ENCODE data around the gene ZBTB1.

DNA sequence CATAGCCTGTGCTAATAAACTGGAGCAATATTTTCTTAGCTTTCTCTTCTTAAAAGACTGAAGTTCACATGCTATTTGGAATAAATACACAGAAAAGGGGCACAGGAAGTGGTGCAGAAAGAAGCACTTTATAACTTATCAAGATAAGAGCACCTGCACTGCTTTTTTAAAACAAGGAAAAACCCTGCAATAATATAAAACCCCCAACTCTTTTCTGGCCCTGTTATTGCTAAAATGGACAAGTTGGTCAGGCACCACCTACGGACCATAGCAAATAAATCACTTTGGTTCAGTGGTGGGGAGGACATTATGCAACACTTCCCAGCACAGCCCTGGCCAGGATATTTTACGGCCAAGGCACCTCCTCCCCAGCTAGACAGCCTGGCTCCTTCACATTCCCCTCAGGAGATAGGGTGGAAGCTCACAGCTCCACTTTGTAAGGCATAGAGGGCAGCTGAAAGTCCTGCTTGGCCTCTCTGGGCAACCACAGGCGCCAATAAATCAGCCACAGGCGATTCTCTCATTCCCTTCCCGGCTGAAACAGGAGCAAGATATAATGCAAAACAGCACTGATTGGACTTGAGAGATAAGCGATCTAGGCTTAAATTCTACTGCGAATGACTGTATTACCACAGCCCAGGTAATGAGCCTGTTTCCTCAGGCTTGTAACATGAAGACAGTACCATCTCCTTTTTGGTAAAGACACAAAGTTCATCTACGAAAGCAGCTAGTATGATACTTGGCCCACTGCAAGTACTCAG is 3.0 kb upstream of the ZBTB1 start:
- TF ChIP-seq, protein P1, sequence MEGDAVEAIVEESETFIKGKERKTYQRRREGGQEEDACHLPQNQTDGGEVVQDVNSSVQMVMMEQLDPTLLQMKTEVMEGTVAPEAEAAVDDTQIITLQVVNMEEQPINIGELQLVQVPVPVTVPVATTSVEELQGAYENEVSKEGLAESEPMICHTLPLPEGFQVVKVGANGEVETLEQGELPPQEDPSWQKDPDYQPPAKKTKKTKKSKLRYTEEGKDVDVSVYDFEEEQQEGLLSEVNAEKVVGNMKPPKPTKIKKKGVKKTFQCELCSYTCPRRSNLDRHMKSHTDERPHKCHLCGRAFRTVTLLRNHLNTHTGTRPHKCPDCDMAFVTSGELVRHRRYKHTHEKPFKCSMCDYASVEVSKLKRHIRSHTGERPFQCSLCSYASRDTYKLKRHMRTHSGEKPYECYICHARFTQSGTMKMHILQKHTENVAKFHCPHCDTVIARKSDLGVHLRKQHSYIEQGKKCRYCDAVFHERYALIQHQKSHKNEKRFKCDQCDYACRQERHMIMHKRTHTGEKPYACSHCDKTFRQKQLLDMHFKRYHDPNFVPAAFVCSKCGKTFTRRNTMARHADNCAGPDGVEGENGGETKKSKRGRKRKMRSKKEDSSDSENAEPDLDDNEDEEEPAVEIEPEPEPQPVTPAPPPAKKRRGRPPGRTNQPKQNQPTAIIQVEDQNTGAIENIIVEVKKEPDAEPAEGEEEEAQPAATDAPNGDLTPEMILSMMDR (conservative IDR thresholded peaks at IDR 0.05 in 1 of 2, IDR thresholded peaks at IDR 0.05 in 1 of 2; ENCODE audit: extremely low read depth in 1 of 2, insufficient read depth in 1 of 2, low read depth in 1 of 2, low read length in 2 of 2): peak in 1 of 2 donors; percentile 7
- no peak for TF ChIP-seq EZH2 (IDR thresholded peaks at IDR 0.05; ENCODE audit: borderline replicate concordance, low read length)

Measured in mammary epithelial cell (primary cell).